GM18520 (cell line): ENCODE results near the gene NR6A1.

Experiments used
- ATAC-seq: cut with Tn5 transposase; IDR thresholded peaks from one replicate; pipeline ENCODE4 v1.9.1; 2021; ENCODE audit not compliant: unreplicated experiment

Gene NR6A1

DNA sequence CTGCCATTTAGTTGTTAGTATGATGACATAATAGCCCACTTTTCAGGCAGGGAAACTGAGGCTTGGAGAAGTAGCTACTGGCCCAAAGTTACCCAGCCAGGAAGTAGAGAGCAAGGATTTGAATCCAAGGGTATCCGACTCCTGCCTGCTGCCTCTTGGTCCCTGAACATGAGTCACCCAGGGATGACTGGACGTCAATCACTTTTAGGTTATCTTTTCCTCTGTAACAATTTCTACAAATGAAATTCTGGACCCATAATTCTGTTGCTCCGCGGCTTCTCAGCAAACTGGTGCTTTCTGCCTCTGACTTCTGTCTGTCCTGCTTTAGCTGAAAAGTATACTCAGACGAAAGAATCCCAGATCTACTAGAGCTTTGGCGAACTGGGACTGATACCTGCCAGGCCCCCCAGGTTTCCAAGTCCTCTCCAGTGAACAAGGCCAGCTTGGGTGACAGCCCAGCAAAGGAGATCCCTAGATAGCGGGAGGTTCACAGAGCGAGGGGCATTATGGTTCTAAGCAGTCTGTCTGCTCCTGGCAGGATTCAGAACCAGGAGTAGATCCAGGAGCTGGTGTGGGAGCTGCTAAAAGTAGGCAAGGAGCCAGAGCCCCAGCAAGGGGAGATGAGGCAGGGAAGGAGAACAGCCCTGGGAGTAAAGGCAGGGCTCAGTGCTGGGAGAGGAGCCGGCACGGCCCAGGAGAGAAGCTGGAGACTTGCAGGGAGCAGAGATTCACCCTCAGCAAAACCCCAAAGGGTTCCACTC, 26.4 kb upstream of the NR6A1 start:
- no peak for ATAC-seq

DNA sequence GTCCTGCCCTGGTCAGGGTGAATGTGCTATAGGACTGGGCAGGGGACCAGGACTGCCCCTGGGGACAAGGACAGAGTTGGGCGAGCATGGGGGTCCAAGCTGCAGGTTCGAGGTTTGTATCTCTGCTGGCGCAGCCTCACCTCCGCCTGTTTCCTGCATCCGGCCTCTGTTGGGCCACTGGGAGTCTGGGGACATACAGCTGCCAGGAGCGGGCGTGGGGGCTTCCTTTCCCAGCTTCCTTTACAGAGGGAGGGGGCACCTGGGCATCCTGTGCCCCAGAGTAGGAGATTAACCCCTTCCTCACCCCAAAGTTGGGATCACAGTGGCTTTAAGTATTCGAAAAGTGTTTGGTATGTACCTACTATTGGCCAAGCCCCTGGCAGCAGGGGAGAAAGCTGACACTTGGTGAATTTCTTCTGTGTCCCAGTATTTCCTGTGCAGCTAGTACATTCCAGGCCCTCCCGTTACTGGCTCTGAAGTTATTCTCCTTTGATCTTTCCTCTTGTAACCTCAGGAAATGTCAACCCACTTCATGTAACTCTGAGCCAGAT, 24.8 kb upstream of the NR6A1 start:
- ATAC-seq, result no peak

DNA sequence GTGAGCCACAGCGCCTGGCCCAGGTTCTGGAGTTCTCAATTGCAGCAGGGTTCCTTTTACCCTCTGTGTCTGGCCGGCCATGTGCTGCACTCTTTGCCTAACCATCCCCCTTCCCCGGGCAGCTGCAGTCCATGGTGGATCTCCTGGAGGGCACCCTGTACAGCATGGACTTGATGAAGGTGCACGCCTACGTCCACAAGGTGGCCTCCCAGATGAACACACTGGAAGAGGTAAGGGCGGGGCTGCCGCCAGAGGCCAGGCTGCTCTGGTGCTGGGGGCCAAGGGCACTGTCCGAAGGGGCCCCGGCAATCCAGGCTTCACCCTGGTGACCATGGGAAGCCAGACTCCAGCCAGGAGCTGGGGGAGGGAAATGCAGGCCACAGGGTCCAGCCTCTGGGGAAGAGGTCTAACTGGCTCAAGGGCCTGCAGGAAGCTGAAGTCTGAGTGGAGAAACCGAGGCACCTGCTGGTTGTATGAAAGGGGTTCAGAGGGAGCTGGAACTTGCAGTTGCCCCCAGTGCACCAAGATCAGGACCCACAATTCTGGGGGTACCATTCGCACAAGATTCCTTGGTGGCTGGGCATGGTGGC, 23.9 kb upstream of the NR6A1 start:
- ATAC-seq, result no peak

DNA sequence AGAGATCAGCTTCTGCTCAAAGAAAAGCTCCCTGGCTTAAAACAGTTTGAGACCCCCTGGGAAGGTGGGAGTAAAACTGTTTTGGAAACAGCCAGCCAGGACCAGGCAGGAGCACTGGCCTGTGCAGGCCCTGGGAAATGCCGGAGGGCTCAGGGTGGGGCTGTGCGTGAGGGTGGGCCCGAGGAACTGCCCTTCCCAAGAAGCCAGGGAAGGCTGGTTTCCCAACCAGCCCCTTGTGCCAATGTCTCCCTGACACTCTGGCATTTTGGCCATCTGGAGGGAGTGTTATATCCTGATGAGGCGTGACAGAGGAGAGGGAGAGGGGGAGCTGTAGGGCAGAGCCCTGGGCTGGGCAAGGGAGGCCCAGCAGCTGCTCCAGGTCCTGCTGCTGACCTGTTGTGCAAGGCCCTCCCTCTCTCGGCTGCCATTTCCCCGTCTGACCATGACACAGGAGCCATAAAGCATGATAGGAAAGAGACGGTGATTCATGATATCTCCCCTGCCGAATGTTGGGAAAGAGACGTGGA, 22.0 kb upstream of the NR6A1 start:
- no peak for ATAC-seq

DNA sequence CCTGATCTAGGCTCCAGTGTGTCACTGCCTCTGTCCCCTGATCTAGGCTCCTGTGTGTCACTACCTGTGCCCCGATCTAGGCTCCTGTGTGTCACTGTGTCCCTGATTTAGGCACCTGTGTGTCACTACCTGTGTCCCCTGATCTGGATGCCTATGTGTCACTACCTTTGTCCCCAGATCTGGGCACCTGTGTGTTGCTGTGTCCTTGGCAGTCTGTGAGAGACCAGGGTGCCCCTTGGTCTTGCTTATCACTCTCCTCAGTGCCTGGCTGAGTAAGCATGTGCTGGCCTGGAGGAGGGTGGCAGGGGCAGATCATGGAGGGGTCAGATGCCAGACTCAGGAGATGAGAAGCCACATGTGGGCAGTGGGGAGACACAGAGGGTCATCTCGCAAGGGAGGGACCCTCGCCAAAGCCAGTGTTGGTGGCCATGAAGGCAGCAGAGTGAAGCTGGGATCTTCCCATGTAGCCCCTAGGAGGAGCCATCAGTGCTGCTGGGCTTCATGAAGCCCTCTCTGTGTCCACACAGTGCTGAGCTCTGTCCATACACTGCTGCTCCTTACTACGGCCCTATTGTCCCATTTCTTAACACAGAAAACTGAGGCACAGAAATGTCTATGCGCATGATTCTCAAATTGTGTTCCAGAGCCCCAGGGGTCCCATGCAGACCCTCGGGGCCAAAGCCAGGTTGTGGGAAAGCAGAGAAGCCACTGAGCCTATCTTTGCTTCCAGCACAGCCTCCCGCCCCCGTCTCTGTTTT, 21.3 kb upstream of the NR6A1 start:
- ATAC-seq, result no peak

DNA sequence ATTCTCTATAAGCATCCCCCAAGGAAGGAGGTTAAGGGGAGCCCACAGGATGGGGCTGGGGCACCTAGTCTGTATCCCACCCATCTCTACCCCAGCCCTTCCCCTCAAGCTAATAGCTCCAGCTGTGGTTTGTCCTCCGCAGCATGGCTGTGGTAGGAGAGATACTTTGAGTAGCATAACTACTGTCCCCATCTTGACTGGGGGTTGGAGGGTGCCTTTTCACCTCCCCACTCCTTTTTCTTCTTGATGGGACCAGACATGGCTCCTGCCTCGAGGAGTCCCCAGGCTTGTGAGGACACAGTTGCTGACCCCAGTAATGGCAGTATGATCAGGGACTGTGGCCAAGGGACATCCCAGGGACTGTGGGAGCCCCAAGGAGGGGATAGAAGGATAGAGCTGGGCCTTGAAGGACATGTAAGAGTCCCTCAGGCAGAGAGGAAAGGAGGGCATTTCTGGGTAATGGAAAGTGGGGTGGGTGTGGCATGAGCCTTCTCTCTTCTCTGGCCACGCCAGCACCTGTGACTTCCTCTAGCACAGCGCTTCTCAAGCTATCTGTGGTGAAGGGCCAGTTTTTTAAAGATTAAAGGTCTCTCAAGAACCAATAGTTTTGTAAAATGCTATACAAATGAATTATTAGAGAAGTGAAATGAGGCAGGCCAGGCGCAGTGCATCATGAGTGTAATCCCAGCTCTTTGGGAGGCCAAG, 19.8 kb upstream of the NR6A1 start:
- ATAC-seq, result no peak

DNA sequence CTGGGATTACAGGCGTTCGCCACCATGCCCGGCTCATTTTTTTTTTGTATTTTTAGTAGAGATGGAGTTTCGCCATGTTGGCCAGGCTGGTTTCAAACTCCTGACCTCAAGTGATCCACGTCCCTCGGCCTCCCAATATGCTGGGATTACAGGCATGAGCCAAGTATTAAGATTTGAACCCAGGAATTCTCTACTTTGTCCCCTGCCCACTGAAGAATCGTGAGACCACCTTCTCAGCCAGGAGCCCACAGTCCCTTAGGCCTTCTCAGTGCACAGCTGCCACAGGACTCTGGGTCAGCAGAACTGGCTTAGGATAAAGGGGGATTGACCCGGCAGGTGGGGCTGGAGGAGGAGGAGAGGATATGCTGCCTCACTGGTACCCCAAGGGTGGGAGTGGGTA, 19.2 kb upstream of the NR6A1 start:
- ATAC-seq, result no peak

DNA sequence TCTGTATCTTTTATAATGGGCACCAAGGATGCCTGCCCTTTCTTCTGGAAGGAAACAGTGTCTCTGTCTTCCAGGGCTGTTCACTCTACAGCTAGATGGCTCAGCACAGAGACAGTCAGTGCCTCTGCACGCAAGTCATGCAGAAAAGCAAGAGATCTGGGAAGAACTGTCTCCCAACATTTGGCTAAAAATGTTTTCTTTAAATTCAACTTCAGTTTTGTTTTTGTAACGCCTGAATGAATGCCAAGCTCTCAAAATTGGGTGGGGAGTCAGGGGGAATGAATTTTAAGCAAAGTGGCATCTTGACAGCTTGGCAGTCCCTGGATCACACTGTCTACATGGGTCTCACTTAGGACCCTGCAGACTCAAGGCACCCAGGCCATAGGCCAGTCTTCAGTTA, 18.4 kb upstream of the NR6A1 start:
- no peak for ATAC-seq

DNA sequence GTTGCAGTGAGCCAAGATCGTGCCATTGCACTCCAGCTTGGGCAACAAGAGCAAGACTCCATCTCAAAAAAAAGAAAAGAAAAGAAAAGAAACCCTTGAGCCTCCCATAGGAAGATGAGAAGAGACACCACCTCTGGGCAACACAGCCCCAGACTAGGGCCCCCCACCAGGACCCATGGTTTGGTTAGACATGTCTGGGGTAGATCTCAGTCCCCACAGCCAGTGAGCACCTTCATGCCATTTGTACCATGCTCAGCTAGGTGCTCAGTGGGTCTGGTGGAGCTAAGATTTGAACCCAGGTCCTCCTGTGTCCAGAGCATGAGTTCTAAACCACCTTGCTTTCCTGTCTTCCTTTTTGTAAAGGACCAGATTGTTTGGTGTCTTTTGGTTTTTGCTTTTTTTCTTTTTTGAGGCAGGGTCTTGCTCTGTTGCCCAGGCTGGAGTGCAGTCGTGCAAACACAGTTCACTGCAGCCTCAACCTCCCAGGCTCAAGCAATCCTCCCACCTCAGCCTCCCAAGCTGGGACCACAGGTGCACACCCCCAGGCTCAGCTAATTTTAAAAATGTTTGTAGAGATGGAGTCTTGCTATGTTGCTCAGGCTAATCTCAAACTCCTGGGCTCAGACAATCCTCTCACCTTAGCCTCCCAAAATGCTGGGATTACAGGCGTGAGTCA, 17.6 kb upstream of the NR6A1 start:
- ATAC-seq, result no peak

DNA sequence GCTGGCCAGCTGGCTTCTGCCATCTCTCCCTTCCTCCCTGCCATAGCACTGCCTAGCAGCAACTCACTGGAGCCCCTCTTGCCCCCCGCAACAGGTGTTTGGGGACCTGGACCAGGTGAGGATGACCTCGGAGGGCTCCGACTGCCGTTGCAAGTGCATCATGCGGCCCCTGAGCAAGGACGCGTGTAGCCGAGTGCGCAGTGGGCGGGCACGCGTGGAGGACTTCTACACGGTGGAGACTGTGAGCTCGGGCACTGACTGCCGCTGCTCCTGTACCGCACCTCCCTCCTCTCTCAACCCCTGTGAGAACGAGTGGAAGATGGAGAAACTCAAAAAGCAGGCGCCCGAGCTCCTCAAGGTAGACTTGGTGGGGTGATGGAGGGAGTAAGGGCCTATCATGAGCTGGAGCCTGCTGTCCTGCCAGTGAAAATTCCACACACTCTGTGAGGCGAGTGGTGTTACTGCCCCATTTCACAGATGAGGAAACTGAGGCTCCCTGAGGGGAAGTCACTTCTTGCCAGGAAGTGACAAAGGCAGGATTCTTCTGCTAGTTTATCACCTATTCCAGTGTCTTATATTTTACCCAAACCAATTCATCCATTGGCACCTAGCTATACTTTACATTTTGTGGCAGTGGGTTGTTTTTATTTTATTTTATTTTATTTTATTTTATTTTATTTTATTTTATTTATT, 15.9 kb upstream of the NR6A1 start:
- ATAC-seq, result no peak

DNA sequence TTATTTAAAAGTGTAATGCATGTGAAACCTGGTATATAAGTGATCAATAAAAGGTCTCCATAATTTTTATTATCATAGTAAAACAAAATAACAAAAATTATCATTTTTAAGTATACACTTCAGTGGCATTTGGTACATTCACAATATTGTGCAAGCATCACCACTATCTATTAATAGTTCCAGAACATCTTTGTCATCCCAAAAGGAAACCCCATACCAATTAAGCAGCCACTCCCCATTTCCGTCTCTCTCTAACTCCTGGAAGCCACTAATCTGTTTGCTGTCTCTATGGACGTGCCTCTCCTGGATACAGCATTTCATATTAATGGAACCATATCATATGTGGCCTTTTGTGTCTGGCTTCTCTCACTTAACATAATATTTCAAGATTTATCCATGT, 13.4 kb upstream of the NR6A1 start:
- no peak for ATAC-seq

DNA sequence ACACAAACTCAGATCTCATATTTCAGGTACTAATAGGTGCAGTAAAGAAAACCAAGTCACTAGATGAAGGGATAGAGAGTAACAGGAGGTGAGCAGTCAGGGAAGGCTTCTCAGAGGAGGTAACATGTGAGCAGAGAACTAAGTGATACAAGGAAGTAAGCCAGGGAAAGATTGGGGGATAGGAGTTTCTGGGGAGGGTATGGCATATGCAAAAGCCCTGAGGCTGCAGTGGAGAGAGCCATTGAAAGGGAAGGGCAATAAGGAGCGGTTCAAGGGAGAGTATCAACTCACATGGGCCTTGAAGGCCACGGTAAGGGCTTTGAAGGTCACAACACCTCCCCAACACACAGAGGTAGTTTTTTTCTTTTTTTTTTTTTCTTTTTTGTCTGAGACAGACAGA, 12.7 kb upstream of the NR6A1 start:
- ATAC-seq, result no peak

DNA sequence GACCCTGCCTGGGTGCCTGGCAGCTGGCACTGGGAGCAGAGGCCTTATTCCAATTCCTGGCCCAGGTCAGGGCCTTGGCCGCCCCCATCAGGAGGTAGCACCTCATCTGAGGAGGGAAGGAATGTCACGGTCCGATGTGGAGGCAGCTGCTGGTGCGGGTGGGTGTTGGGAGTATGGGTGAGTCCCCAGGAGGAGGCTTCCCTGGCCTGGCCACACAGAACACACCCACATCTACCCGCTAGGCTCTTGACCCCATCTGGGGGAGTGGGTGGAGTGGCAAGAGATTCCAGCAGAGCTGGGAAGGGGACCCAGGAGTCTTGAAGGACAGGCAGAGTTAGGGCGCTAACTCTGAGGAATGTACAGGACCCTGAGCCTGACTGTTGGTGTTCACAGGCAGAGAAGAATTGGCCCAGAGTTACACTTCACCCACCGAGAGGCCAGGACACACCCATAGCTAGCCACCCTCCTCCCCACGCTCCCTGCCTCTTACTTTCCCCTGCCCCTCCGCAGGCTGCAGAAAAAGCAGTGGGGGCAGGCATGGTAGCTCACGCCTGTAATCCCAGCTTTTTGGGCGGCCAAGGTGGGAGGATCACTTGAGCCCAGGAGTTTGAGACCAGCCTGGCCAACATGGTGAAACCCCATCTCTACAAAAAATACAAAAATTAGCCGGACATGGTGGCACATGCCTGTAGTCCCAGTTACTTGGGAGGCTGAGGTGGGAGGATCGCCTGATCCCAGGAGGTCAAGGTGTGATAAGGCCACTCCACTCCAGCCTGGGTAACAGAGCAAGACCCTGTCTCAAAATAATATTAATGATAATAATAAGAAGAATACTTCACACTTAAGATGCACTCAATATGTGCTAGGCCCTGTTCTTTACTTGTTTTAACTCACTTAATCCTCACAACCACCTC, 11.8 kb upstream of the NR6A1 start:
- no peak for ATAC-seq

DNA sequence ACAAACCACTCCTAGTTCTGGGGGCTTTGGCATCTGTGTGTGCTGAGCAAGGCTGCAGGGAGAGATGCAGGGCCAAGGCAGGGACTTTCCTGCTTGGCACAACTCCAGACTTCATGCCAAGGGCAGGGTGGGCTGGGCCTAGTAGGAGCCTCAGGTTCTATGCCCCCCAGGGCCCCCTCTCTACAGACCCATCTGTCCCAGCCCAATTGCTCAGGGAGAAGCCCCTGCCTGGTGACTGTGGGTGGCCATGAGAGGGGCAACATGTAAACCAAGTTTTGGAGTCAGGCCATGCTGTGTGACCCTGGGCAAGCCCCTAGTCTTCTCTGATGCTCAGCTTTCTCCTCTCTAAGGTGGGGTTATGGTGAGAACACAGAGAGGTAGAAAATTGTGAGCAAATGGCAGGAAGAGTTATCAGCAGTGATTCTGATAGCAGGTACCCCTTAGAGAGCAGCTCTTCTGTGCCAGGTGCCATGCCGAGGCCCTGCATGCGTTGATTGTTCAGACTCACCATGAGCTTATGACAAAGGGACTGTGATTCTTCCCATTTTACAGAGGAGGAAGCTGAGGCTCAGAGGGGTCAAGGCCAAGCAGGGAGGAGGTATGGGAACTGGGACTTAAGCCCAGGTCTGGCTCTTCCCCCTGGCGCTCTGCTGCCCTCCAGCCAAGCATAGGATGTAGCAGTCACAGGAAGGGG, 11.0 kb upstream of the NR6A1 start:
- ATAC-seq, result no peak

DNA sequence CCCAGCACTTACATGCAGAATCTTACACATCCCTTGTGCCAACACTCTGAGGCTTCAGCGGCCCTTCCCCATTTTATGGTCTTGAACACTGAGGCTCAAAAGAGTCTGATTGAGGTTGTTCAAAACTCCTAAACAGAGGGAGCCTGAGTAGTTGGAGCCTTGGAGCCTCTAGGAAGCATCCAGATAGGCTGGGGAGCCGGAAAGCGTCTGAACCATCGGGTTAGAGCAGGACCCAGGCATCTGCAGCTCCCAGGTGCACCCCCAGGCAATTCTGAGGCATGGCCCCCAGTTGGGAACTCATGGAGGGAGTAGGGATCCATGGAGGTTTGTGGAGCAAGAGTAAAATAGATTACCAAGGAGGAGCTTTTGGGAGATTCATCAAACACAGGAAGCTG, 9.6 kb upstream of the NR6A1 start:
- no peak for ATAC-seq

DNA sequence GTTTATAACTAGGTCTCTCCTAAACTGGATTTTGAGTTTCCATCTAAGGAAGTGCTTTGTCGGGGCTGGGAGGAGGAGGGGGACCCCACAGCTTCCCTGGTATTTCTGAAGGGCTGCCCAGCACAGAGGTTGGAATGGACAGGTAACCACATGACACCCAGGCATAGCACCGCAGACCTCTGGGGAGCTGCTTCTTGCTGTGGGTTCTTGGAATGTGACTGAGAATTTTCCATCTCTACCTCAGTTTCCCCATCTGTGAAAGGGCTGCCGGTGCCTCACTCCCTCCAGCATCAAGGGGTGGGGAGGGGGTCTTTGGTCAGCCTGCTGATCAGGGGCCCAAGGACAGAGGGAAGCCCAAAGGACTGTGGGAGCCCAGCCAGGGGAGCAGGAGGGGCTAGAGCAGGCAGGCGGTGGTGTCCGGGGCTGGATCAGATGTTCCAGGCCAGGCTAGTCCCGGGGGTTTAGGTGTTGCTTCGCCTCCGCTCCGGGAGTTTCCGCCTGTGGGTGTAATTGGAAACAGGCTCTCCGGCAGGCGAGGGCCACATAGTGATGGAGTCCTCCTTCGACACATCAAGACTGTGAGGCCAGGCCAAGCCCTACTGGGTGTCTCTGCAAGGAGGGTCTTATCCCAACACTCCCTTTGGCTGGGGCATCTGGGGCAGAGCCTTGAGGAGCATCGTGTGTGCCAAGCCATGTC, 9.1 kb upstream of the NR6A1 start:
- no peak for ATAC-seq

DNA sequence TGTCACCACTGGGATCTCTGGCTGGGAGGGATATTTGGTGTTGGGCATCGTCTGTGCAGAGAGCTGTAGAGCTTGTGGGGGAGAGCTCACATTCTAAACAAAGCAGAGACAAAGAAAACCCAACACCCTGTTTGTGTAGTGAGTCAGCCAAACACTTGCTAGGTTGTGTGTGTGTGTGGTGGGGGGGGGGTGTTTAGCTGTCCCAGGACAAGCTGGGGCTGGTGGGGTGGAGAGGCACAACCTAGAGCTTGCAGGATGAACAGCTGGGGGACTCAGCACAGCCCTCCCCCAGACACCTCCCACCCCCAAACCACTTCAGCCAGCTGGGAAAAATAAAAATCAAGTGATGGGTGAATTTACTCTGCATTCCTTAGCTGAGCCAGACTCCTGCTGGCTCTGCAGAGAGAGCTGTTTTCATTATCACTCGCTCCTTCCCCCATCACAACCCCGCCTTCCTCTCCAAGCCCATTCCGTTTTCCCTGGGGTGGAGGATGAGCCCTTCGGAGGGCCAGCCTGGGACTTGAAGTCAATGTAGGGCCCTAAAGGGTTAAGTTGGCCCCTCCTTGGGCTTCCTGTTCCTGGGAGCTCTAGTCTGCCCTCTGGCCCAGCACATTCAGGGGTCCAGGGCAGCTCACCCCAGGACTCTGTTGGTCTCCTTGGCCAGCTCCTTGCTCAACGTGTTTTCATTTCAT, 8.4 kb upstream of the NR6A1 start:
- no peak for ATAC-seq
